C4-2B (cell line): ENCODE measurements around the gene BRD9.

Experiments
- ZFX ChIP-seq: fragments of 450-650 bp; IDR thresholded peaks from 2 replicates; pipeline ENCODE4 v1.6.1; 2017
- TF ChIP-seq, protein P1 (sequence below): fragments of 450-650 bp; conservative IDR thresholded peaks from 2 replicates; pipeline ENCODE4 v1.5.1; 2017; ENCODE audit warnings: mild to moderate bottlenecking

DNA sequence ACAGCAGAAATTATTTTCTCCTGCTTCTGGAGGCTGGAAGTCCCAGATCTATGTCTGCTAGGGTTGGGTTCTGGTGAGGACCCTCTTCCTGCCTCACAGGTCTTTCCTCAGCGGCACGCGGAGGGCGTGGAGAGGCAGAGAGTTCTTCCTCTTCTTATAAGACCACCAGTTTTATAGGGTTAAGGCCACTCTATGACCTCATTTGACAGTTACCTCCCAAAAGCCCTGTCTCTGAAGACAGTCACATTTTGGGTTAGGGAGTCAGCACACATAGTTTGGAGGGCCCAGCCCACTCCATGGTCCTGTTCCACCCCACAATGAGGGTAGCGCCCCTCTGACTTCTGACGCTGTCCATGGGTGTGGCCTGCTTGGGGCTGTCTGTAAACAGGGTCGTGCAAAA, 46.8 kb upstream of the BRD9 start:
- TF ChIP-seq, protein P1, sequence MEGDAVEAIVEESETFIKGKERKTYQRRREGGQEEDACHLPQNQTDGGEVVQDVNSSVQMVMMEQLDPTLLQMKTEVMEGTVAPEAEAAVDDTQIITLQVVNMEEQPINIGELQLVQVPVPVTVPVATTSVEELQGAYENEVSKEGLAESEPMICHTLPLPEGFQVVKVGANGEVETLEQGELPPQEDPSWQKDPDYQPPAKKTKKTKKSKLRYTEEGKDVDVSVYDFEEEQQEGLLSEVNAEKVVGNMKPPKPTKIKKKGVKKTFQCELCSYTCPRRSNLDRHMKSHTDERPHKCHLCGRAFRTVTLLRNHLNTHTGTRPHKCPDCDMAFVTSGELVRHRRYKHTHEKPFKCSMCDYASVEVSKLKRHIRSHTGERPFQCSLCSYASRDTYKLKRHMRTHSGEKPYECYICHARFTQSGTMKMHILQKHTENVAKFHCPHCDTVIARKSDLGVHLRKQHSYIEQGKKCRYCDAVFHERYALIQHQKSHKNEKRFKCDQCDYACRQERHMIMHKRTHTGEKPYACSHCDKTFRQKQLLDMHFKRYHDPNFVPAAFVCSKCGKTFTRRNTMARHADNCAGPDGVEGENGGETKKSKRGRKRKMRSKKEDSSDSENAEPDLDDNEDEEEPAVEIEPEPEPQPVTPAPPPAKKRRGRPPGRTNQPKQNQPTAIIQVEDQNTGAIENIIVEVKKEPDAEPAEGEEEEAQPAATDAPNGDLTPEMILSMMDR = no peak
- no peak for TF ChIP-seq ZFX
